Uterus (tissue), 2 donors: ENCODE data around the gene RSPH10B2.

Experiments
- POLR2A ChIP-seq, 2 donors: fragments of 450-650 bp; IDR thresholded peaks; one replicate each; pipeline ENCODE4 v1.6.1; 2016; ENCODE audit warnings: antibody characterized with exemption in 2 of 2, mild to moderate bottlenecking in 1 of 2, moderate library complexity in 1 of 2
- TF ChIP-seq, protein P1 (sequence below), 4 experiments: fragments of 200-600 bp in 2 of 4; fragments of 450-650 bp in 2 of 4; sonication (generic) in 2 of 4; IDR thresholded peaks; one replicate each; pipeline ENCODE4 v1.5.1; 2016 to 2019; ENCODE audit warnings: antibody characterized with exemption in 4 of 4, mild to moderate bottlenecking in 2 of 4, moderate library complexity in 1 of 4

DNA sequence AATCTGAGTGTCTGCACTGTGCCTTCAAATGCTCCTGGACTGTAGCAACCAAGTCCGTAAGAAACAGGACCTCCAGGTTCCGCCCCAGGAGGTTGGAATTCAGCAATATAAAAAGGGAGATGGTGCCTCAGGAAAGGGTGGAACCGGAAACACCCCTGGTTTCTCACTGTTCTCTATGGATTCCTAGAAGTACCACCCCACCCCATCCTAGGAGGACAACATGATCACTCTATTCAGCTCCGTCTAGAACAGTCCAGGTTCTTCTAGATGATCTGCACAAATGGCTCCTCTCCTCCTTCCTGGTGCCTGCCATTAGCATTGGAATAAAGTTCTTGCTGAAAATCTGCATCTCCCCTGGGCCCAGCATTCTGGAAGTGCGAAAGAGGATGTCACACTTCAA is 39.5 kb upstream of the RSPH10B2 start:
- TF ChIP-seq, protein P1, sequence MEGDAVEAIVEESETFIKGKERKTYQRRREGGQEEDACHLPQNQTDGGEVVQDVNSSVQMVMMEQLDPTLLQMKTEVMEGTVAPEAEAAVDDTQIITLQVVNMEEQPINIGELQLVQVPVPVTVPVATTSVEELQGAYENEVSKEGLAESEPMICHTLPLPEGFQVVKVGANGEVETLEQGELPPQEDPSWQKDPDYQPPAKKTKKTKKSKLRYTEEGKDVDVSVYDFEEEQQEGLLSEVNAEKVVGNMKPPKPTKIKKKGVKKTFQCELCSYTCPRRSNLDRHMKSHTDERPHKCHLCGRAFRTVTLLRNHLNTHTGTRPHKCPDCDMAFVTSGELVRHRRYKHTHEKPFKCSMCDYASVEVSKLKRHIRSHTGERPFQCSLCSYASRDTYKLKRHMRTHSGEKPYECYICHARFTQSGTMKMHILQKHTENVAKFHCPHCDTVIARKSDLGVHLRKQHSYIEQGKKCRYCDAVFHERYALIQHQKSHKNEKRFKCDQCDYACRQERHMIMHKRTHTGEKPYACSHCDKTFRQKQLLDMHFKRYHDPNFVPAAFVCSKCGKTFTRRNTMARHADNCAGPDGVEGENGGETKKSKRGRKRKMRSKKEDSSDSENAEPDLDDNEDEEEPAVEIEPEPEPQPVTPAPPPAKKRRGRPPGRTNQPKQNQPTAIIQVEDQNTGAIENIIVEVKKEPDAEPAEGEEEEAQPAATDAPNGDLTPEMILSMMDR (IDR thresholded peaks at IDR 0.05), result no peak
- TF ChIP-seq POLR2A (IDR thresholded peaks at IDR 0.05), result no peak
